ENCODE measurements around the gene VPS35. TPM values are rescaled to one million over a fixed set of nuclear protein-coding genes. Genes with fewer than 3 reads are reported as not detected.
A peak's percentile ranks its signal among the peaks of the same experiment; 100 is the strongest.
"Not testable (repeated sequence)": the region's sequence is repeated elsewhere in the genome, so short reads cannot be mapped to it uniquely, and the experiment has no call there.

VPS35 gene
- polyA plus RNA-seq, 2 donors = 17.4 to 35.3 TPM

DNA sequence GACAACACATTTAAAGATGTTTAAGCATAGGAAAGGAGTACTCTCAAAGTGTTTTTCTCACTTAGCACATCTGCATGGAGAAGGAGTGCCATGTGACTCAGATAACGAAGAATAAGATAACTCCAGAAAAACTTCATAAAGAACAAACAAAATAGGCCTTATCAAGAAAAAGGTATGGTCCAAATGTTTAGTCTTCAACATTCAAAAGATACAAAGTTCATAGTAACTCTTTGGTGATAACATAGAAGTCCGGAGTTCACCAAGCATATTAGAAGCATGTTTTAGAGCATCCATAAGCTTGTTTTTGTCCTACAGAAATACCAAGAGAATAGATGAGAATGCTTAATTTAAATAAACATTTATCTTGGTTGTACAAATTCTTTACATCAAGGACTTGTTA, 7.1 kb downstream of the VPS35 start:
- not testable (repeated sequence) for H3K27ac ChIP-seq (ENCODE audit: low read depth in 2 of 2, low read length in 1 of 2); H3K9me3 ChIP-seq (ENCODE audit: control insufficient read depth in 2 of 2, insufficient read depth in 1 of 2, low read depth in 1 of 2, low read length in 1 of 2); H3K4me3 ChIP-seq (ENCODE audit: low read depth in 1 of 2, low read length in 2 of 2); H3K36me3 ChIP-seq (ENCODE audit: control insufficient read depth in 2 of 2, insufficient read depth in 2 of 2, low read length in 1 of 2); H3K4me1 ChIP-seq (ENCODE audit: control insufficient read depth in 2 of 2, insufficient read depth in 2 of 2, low read length in 1 of 2); H3K27me3 ChIP-seq (ENCODE audit: control insufficient read depth in 1 of 2, insufficient read depth in 2 of 2, low read length in 2 of 2)
- 69 to 88% methylated on average over 2 of the region's 2 CpGs for WGBS, 2 donors

DNA sequence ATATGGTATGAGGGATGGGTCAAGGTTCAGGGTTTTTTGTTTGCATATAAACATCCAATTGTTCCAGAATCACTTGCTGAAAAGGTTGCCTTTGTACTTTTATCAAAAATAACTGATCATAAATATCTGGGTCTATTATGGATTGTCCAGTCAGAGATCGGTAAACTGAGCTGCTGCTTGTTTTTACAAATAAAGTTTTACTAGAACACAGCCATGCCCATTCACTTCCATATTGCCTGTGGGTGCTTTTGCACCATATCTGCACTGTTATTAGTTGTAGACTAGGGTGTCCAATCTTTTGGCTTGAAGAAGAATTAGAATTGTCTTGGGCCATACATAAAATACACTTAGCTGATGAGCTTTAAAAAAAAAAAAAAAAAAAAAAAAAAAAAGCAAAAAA, 11.0 kb downstream of the VPS35 start:
- not testable (repeated sequence) for H3K27me3 ChIP-seq (ENCODE audit: control insufficient read depth in 1 of 2, insufficient read depth in 2 of 2, low read length in 2 of 2); H3K4me1 ChIP-seq (ENCODE audit: control insufficient read depth in 2 of 2, insufficient read depth in 2 of 2, low read length in 1 of 2); H3K4me3 ChIP-seq (ENCODE audit: low read depth in 1 of 2, low read length in 2 of 2); H3K36me3 ChIP-seq (ENCODE audit: control insufficient read depth in 2 of 2, insufficient read depth in 2 of 2, low read length in 1 of 2); H3K27ac ChIP-seq (ENCODE audit: low read depth in 2 of 2, low read length in 1 of 2); H3K9me3 ChIP-seq (ENCODE audit: control insufficient read depth in 2 of 2, insufficient read depth in 1 of 2, low read depth in 1 of 2, low read length in 1 of 2)
- WGBS, 2 donors = 82 to 97% methylated on average over 1 of the region's 1 CpG

DNA sequence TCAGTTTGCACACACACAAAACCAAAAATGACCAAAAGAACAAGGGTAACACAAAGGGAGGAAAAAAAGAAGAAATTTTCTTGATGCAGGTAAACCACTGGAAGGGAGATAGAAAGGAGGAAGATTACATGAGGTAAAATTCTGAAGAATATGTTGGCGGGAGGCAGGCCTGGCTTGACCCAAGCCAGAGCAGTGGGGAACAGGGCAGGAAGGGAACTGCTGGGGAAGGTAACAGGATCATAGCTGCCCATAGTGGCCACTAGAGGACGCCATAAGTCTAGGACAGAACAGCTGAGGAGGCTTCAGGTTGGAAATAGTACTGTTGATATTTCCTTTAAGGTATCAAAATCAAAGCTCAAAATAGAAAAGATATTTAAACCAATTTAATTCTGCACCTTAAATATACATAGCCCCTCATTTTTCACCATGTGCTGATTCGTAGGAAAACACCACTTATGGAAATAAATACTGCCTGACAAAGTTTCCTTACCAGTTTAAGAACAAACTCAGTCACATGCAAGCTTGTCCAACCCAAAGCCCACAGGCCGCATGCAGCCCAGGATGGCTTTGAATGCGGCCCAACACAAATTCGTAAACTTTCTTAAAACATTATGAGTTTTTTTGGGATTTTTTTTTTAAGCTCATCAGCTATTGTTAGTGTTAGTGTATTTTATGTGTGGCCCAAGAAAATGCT, 15.5 kb downstream of the VPS35 start:
- Histone ChIP-seq H3K4me3 (ENCODE audit: low read depth in 1 of 2, low read length in 2 of 2) (no peak overlapping the region), H3K4me1 (ENCODE audit: control insufficient read depth in 2 of 2, insufficient read depth in 2 of 2, low read length in 1 of 2) (no peaks in the 10 kb centered on the region), H3K27me3 (ENCODE audit: control insufficient read depth in 1 of 2, insufficient read depth in 2 of 2, low read length in 2 of 2) (no peaks in the 10 kb centered on the region), H3K27ac (ENCODE audit: low read depth in 2 of 2, low read length in 1 of 2) (no peak overlapping the region), H3K36me3 (ENCODE audit: control insufficient read depth in 2 of 2, insufficient read depth in 2 of 2, low read length in 1 of 2) (peaks cover 3 to 5% of the 10 kb centered on the region in 2 donors), H3K9me3 (ENCODE audit: control insufficient read depth in 2 of 2, insufficient read depth in 1 of 2, low read depth in 1 of 2, low read length in 1 of 2) (no peaks in the 10 kb centered on the region)
- WGBS, 2 donors = 70 to 71% methylated on average over 6 of the region's 6 CpGs

DNA sequence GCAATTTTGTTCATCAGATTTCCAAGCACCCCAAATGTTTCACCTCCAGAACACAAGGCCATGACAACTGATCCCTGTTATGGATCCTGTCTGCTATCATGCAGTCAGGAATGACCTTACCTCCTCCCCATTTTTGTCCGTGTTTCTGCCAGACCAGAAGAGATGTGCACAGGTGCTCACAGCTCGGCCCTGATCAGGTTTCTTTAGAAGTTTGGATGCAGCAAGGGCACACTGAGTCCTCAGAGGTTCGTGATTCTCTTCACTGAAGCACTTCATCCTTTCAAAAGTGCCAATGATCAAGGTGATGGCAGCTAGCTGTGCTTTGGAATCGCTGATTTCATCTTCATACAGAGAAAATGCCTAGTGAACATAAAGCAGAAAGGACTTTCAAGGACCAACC, 26.9 kb downstream of the VPS35 start:
- Histone ChIP-seq H3K27me3 (ENCODE audit: control insufficient read depth in 1 of 2, insufficient read depth in 2 of 2, low read length in 2 of 2) (no peaks in the 10 kb centered on the region), H3K27ac (ENCODE audit: low read depth in 2 of 2, low read length in 1 of 2) (no peak overlapping the region), H3K4me3 (ENCODE audit: low read depth in 1 of 2, low read length in 2 of 2) (no peak overlapping the region), H3K9me3 (ENCODE audit: control insufficient read depth in 2 of 2, insufficient read depth in 1 of 2, low read depth in 1 of 2, low read length in 1 of 2) (no peaks in the 10 kb centered on the region), H3K36me3 (ENCODE audit: control insufficient read depth in 2 of 2, insufficient read depth in 2 of 2, low read length in 1 of 2) (peaks cover 12 to 18% of the 10 kb centered on the region in 2 donors), H3K4me1 (ENCODE audit: control insufficient read depth in 2 of 2, insufficient read depth in 2 of 2, low read length in 1 of 2) (no peaks in the 10 kb centered on the region)
- 70% methylated on average over 4 of the region's 4 CpGs for WGBS, 2 donors

DNA sequence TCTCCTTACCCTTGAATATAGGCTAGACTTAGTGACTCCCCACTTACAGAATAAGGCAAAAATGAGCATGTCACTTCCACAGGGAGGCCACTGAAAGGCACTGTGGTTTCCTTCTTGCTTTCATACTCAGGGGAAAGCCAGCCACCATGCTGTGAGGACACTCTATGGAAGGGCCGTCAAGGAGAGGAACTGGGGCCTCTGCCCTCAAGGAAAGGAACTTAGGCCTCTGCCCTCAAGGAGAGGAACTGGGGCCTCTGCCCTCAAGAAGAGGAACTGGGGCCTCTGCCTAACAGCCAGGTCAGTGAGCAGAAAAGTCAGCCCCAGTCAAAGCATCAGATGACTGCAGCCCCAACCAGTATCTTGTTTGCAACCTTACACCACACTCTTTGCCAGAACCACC, 30.1 kb downstream of the VPS35 start:
- WGBS, 2 donors = 54 to 61% methylated on average over 1 of the region's 1 CpG
- Histone ChIP-seq H3K36me3 (ENCODE audit: control insufficient read depth in 2 of 2, insufficient read depth in 2 of 2, low read length in 1 of 2) (peaks cover 12 to 15% of the 10 kb centered on the region in 2 donors), H3K4me3 (ENCODE audit: low read depth in 1 of 2, low read length in 2 of 2) (no peak overlapping the region), H3K9me3 (ENCODE audit: control insufficient read depth in 2 of 2, insufficient read depth in 1 of 2, low read depth in 1 of 2, low read length in 1 of 2) (no peaks in the 10 kb centered on the region), H3K4me1 (ENCODE audit: control insufficient read depth in 2 of 2, insufficient read depth in 2 of 2, low read length in 1 of 2) (no peaks in the 10 kb centered on the region), H3K27ac (ENCODE audit: low read depth in 2 of 2, low read length in 1 of 2) (no peak overlapping the region), H3K27me3 (ENCODE audit: control insufficient read depth in 1 of 2, insufficient read depth in 2 of 2, low read length in 2 of 2) (no peaks in the 10 kb centered on the region)

DNA sequence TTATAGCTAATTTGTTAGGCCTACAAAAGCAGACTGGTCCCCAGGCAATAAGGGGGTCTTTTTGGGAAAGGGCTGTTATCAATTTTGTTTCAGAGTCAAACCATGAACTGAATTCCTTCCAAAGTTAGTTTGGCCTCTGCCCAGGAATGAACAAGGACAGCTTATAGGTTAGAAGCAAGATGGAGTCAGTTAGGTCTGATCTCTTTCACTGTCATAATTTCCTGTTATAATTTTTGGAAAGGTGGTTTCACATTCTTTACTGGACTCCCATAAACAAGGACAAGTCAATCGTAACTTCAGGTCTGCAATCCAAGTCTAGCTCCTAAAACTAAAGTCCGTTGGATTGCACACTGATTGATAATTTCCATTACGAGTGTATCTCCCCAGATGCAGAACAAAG, 37.7 kb downstream of the VPS35 start:
- Histone ChIP-seq H3K27me3 (ENCODE audit: control insufficient read depth in 1 of 2, insufficient read depth in 2 of 2, low read length in 2 of 2) (no peaks in the 10 kb centered on the region), H3K4me1 (ENCODE audit: control insufficient read depth in 2 of 2, insufficient read depth in 2 of 2, low read length in 1 of 2) (no peaks in the 10 kb centered on the region), H3K27ac (ENCODE audit: low read depth in 2 of 2, low read length in 1 of 2) (no peak overlapping the region), H3K36me3 (ENCODE audit: control insufficient read depth in 2 of 2, insufficient read depth in 2 of 2, low read length in 1 of 2) (no peaks in the 10 kb centered on the region), H3K4me3 (ENCODE audit: low read depth in 1 of 2, low read length in 2 of 2) (no peak overlapping the region), H3K9me3 (ENCODE audit: control insufficient read depth in 2 of 2, insufficient read depth in 1 of 2, low read depth in 1 of 2, low read length in 1 of 2) (no peaks in the 10 kb centered on the region)
- 88 to 94% methylated on average over 3 of the region's 3 CpGs for WGBS, 2 donors

DNA sequence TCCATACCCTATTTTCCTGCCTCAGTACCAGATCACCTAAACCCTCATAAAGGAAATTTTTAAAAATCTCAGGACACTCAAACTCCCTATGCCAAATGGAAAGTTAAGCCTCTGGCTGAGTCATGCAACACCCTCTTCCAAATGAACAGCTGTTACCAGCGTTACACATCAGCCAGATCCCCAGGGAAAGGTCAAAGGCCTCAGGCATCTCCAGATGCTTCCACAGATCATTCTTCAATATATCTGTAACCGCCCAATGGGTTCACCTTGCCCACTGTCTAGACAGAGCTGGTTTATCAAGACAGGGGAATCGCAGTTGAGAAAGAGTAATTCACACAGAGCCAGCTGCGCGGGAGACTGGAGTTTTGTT, 38.7 kb downstream of the VPS35 start:
- 70 to 71% methylated on average over 5 of the region's 5 CpGs for WGBS, 2 donors
- Histone ChIP-seq H3K36me3 (ENCODE audit: control insufficient read depth in 2 of 2, insufficient read depth in 2 of 2, low read length in 1 of 2) (no peaks in the 10 kb centered on the region), H3K27ac (ENCODE audit: low read depth in 2 of 2, low read length in 1 of 2) (peak overlapping the region in 1 of 2 donors; percentile 14), H3K9me3 (ENCODE audit: control insufficient read depth in 2 of 2, insufficient read depth in 1 of 2, low read depth in 1 of 2, low read length in 1 of 2) (no peaks in the 10 kb centered on the region), H3K4me1 (ENCODE audit: control insufficient read depth in 2 of 2, insufficient read depth in 2 of 2, low read length in 1 of 2) (no peaks in the 10 kb centered on the region), H3K27me3 (ENCODE audit: control insufficient read depth in 1 of 2, insufficient read depth in 2 of 2, low read length in 2 of 2) (no peaks in the 10 kb centered on the region), H3K4me3 (ENCODE audit: low read depth in 1 of 2, low read length in 2 of 2) (no peak overlapping the region)

DNA sequence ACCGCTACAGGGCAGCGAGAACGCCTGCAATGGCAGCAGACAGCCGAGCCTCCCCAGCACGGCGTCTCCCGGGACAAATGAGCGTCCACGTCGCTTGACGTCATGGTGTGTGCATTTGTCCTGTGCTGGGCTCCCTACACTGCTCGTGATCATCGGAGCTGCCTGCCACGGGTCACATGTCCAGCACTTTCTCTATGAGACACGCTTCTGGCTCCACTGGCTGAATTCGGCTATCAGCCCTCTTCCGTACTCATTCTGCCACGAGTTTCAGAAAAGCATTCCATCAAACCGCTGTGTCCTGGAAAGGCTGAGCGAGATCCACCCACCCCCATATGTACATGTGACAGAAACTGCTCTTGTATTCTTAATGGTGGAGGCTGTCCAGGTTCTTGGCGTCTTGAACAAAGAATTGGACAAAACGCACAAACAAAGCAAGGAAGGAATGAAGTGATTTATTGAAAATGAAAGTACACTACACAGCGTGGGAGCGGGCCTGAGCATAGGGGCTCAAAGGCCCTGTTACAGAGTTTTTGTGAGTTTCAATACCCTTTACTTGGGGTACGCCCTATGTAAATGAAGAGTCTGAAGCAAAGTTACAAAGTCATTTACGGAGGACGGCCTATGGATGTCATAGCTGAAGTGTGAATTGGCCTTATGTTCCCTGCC, 39.3 kb downstream of the VPS35 start:
- no peaks in the 10 kb centered on the region for H3K27me3 ChIP-seq (ENCODE audit: control insufficient read depth in 1 of 2, insufficient read depth in 2 of 2, low read length in 2 of 2)
- no peaks in the 10 kb centered on the region for H3K9me3 ChIP-seq (ENCODE audit: control insufficient read depth in 2 of 2, insufficient read depth in 1 of 2, low read depth in 1 of 2, low read length in 1 of 2)
- H3K27ac ChIP-seq (ENCODE audit: low read depth in 2 of 2, low read length in 1 of 2) = peak overlapping the region in 1 of 2 donors; percentile 14

DNA sequence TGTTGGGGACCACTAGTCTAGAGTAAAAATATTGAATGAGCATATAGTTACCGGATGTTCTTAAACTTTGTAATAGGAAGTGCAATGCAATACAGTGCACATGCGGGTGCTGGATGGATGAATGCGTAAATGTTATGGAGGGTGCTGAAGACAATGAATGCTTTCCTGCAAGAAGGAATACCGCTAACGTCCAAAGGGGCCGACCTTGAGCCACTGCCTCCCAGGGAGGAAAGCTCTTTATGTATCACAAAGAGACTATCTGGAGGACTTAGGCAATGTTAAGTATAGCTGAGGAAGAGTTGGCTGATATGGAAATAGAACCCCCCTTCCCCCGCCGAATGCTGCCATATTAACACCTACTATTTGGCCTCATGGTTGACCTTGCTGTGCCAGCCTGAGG, 40.3 kb downstream of the VPS35 start:
- Histone ChIP-seq H3K36me3 (ENCODE audit: control insufficient read depth in 2 of 2, insufficient read depth in 2 of 2, low read length in 1 of 2) (no peaks in the 10 kb centered on the region), H3K27ac (ENCODE audit: low read depth in 2 of 2, low read length in 1 of 2) (no peak overlapping the region), H3K27me3 (ENCODE audit: control insufficient read depth in 1 of 2, insufficient read depth in 2 of 2, low read length in 2 of 2) (no peaks in the 10 kb centered on the region), H3K9me3 (ENCODE audit: control insufficient read depth in 2 of 2, insufficient read depth in 1 of 2, low read depth in 1 of 2, low read length in 1 of 2) (no peaks in the 10 kb centered on the region), H3K4me3 (ENCODE audit: low read depth in 1 of 2, low read length in 2 of 2) (no peak overlapping the region), H3K4me1 (ENCODE audit: control insufficient read depth in 2 of 2, insufficient read depth in 2 of 2, low read length in 1 of 2) (no peaks in the 10 kb centered on the region)
- 91 to 93% methylated on average over 8 of the region's 8 CpGs for WGBS, 2 donors

More for the DNA sequence above, 39.3 kb downstream of the VPS35 start:
- Histone ChIP-seq H3K4me1 (ENCODE audit: control insufficient read depth in 2 of 2, insufficient read depth in 2 of 2, low read length in 1 of 2) (no peaks in the 10 kb centered on the region), H3K4me3 (ENCODE audit: low read depth in 1 of 2, low read length in 2 of 2) (no peak overlapping the region), H3K36me3 (ENCODE audit: control insufficient read depth in 2 of 2, insufficient read depth in 2 of 2, low read length in 1 of 2) (no peaks in the 10 kb centered on the region)
- WGBS, 2 donors = 77 to 80% methylated on average over 27 of the region's 27 CpGs

Data from esophagus (tissue), 2 donors.